Natural killer cell treated with Interleukin-12 subunit alpha and Interleukin-12 subunit beta and Interleukin-15 and Interleukin-18, amount 100 ng/mL, for 72 hours (primary cell): Measurements from ENCODE around the gene SLC2A3. TPM values are rescaled to one million over a fixed set of nuclear protein-coding genes. Genes with fewer than 3 reads are reported as not detected.
"Not testable (repeated sequence)": the region's sequence is repeated elsewhere in the genome, so short reads cannot be mapped to it uniquely, and the experiment has no call there.

Experiments used
- ATAC-seq, 2 donors: fragments of 150-1000 bp; cut with Tn5 transposase in 1 of 2; sonication (Bioruptor Pico), chemical (Tn5 transposase) in 1 of 2; 2 replicates each; pipeline ENCODE4 v1.10.0; 2021
- DNase-seq: peaks from one replicate; pipeline ENCODE4 v3.0.0; 2022; ENCODE audit warnings: low spot score
- H3K27ac Mint-ChIP-seq, 2 donors: 1 replicate in 1 of 2; 2 replicates in 1 of 2; pipeline ENCODE4 v1.8.0; 2022; ENCODE audit warnings: mixed read lengths in 2 of 2, mild to moderate bottlenecking in 1 of 2, moderate library complexity in 1 of 2
- H3K27me3 Mint-ChIP-seq, 2 donors: 1 replicate in 1 of 2; 2 replicates in 1 of 2; pipeline ENCODE4 v1.8.0; 2022; ENCODE audit warnings: mixed read lengths in 2 of 2
- H3K36me3 Mint-ChIP-seq: one replicate; pipeline ENCODE4 v1.8.0; 2022; ENCODE audit warnings: mixed read lengths
- H3K4me1 Mint-ChIP-seq, 2 donors: 1 replicate in 1 of 2; 2 replicates in 1 of 2; pipeline ENCODE4 v1.8.0; 2022; ENCODE audit warnings: low read depth in 2 of 2, mixed read lengths in 2 of 2, mild to moderate bottlenecking in 1 of 2
- H3K4me3 Mint-ChIP-seq: one replicate; pipeline ENCODE4 v1.8.0; 2022; ENCODE audit warnings: mixed read lengths
- H3K9me3 Mint-ChIP-seq: 2 replicates; pipeline ENCODE4 v1.8.0; 2022; ENCODE audit warnings: mixed read lengths
- total RNA-seq, 2 donors: library from RNA; stranded (reverse); gene quantifications; one replicate each; pipeline ENCODE4 v1.2.3, GENCODE V29; 2022

SLC2A3 gene
- total RNA-seq, 2 donors from 2014 or later, result 250 to 356 TPM

- H3K9me3 Mint-ChIP-seq, result no peaks in the 10 kb centered on the region
- H3K27ac Mint-ChIP-seq, result peak overlapping the region; percentile 68 to 78
- H3K4me3 Mint-ChIP-seq, result peak overlapping the region; percentile 73
- no peaks in the 10 kb centered on the region for H3K36me3 Mint-ChIP-seq
- no peak for DNase-seq
- H3K4me1 Mint-ChIP-seq, result peaks cover 9% of the 10 kb centered on the region in 2 donors
- no peaks in the 10 kb centered on the region for H3K27me3 Mint-ChIP-seq
- peak in 1 of 2 donors; percentile 35 for ATAC-seq
These were observed 2.0 kb upstream of the SLC2A3 start for GRCh38 chr12:7937833-7938506.

- Mint-ChIP-seq H3K27ac (no peak overlapping the region), H3K4me1 (peaks cover 19 to 23% of the 10 kb centered on the region in 2 donors), H3K27me3 (no peaks in the 10 kb centered on the region), H3K9me3 (no peaks in the 10 kb centered on the region), H3K4me3 (no peak overlapping the region), H3K36me3 (peaks cover 15% of the 10 kb centered on the region)
- ATAC-seq (no peak), DNase-seq (no peak)
These were observed 996 bp downstream of the SLC2A3 start for GRCh38 chr12:7934889-7935492.

GRCh38 chr12:7934091-7934888 lies 1.7 kb downstream of the SLC2A3 start:
- Mint-ChIP-seq H3K27ac (no peak overlapping the region), H3K4me1 (peaks cover 17 to 25% of the 10 kb centered on the region in 2 donors), H3K27me3 (no peaks in the 10 kb centered on the region), H3K9me3 (no peaks in the 10 kb centered on the region), H3K4me3 (no peak overlapping the region), H3K36me3 (peaks cover 15% of the 10 kb centered on the region)
- ATAC-seq, result no peak
- no peak for DNase-seq

- no peak overlapping the region for H3K27ac Mint-ChIP-seq
- peaks cover 20 to 27% of the 10 kb centered on the region in 2 donors for H3K4me1 Mint-ChIP-seq
- H3K27me3 Mint-ChIP-seq, result no peaks in the 10 kb centered on the region
- no peak overlapping the region for H3K4me3 Mint-ChIP-seq
- H3K36me3 Mint-ChIP-seq, result peaks cover 15% of the 10 kb centered on the region
- no peaks in the 10 kb centered on the region for H3K9me3 Mint-ChIP-seq
- ATAC-seq (peak; percentile 89 to 90), DNase-seq (peak; percentile 83)
These were observed 2.7 kb downstream of the SLC2A3 start for GRCh38 chr12:7933255-7933726.

- not testable (repeated sequence) for H3K9me3 Mint-ChIP-seq, H3K4me3 Mint-ChIP-seq, H3K27me3 Mint-ChIP-seq, DNase-seq, ATAC-seq
- peaks cover 15% of the 10 kb centered on the region for H3K36me3 Mint-ChIP-seq
- peaks cover 15 to 24% of the 10 kb centered on the region in 2 donors for H3K4me1 Mint-ChIP-seq
- H3K27ac Mint-ChIP-seq, result peak overlapping the region in 1 of 2 donors; percentile 17
These were observed 3.3 kb downstream of the SLC2A3 start for GRCh38 chr12:7932599-7933240.

- no peaks in the 10 kb centered on the region for H3K27me3 Mint-ChIP-seq
- H3K9me3 Mint-ChIP-seq, result no peaks in the 10 kb centered on the region
- ATAC-seq (no peak), DNase-seq (no peak)
- peak overlapping the region in 1 of 2 donors; percentile 59 for H3K27ac Mint-ChIP-seq
- H3K36me3 Mint-ChIP-seq, result peaks cover 36% of the 10 kb centered on the region
- H3K4me3 Mint-ChIP-seq, result no peak overlapping the region
- H3K4me1 Mint-ChIP-seq, result peaks cover 35 to 41% of the 10 kb centered on the region in 2 donors
These were observed 6.7 kb downstream of the SLC2A3 start for GRCh38 chr12:7929083-7929792.

- peaks cover 38 to 41% of the 10 kb centered on the region in 2 donors for H3K4me1 Mint-ChIP-seq
- peaks cover 41% of the 10 kb centered on the region for H3K36me3 Mint-ChIP-seq
- peak overlapping the region; percentile 41 to 60 for H3K27ac Mint-ChIP-seq
- no peaks in the 10 kb centered on the region for H3K27me3 Mint-ChIP-seq
- no peaks in the 10 kb centered on the region for H3K9me3 Mint-ChIP-seq
- H3K4me3 Mint-ChIP-seq, result no peak overlapping the region
- DNase-seq (no peak), ATAC-seq (no peak)
These were observed 8.5 kb downstream of the SLC2A3 start for GRCh38 chr12:7927470-7927869.

GRCh38 chr12:7926068-7926666 lies 9.8 kb downstream of the SLC2A3 start:
- Mint-ChIP-seq H3K27ac (peak overlapping the region; percentile 25 to 51), H3K36me3 (peaks cover 38% of the 10 kb centered on the region), H3K4me1 (peaks cover 38 to 42% of the 10 kb centered on the region in 2 donors)
- not testable (repeated sequence) for H3K9me3 Mint-ChIP-seq, H3K4me3 Mint-ChIP-seq, ATAC-seq, H3K27me3 Mint-ChIP-seq, DNase-seq

- peaks cover 38 to 41% of the 10 kb centered on the region in 2 donors for H3K4me1 Mint-ChIP-seq
These were observed 12.4 kb downstream of the SLC2A3 start for GRCh38 chr12:7923241-7924236.

GRCh38 chr12:7921181-7921580 lies 14.8 kb downstream of the SLC2A3 start:
- peaks cover 41 to 42% of the 10 kb centered on the region in 2 donors for H3K4me1 Mint-ChIP-seq
- not testable (repeated sequence) for DNase-seq, H3K9me3 Mint-ChIP-seq, H3K27me3 Mint-ChIP-seq, ATAC-seq, H3K4me3 Mint-ChIP-seq
- H3K27ac Mint-ChIP-seq, result peak overlapping the region in 1 of 2 donors; percentile 63
- peaks cover 28% of the 10 kb centered on the region for H3K36me3 Mint-ChIP-seq

More at GRCh38 chr12:7923241-7924236, 12.4 kb downstream of the SLC2A3 start:
- ATAC-seq (no peak), DNase-seq (no peak)
- peaks cover 33% of the 10 kb centered on the region for H3K36me3 Mint-ChIP-seq
- no peak overlapping the region for H3K27ac Mint-ChIP-seq
- H3K9me3 Mint-ChIP-seq, result no peaks in the 10 kb centered on the region
- no peak overlapping the region for H3K4me3 Mint-ChIP-seq
- no peaks in the 10 kb centered on the region for H3K27me3 Mint-ChIP-seq

GRCh38 chr12:7918268-7918590 lies 17.8 kb downstream of the SLC2A3 start:
- H3K4me1 Mint-ChIP-seq, result peaks cover 39 to 41% of the 10 kb centered on the region in 2 donors
- not testable (repeated sequence) for DNase-seq, H3K27ac Mint-ChIP-seq, ATAC-seq, H3K27me3 Mint-ChIP-seq, H3K4me3 Mint-ChIP-seq, H3K9me3 Mint-ChIP-seq
- peaks cover 18% of the 10 kb centered on the region for H3K36me3 Mint-ChIP-seq
